Neural progenitor cell (in vitro differentiated cells): Measurements from ENCODE around the gene TIAM2. TPM values are rescaled to one million over a fixed set of nuclear protein-coding genes. Genes with fewer than 3 reads are reported as not detected.
A peak's percentile ranks its signal among the peaks of the same experiment; 100 is the strongest.

Source experiments
- DNase-seq: peaks from one replicate; pipeline ENCODE4 v3.0.0-alpha.2; 2016; ENCODE audit warnings: low spot score
- H2AFZ ChIP-seq: fragments of 200-600 bp; sonication (generic); replicated peaks from 2 replicates; pipeline ENCODE4 v1.6.1; 2016; ENCODE audit warnings: antibody characterized with exemption
- H3F3A ChIP-seq: fragments of 200-600 bp; sonication (generic); 2 replicates; pipeline ENCODE4 v1.6.1; 2016; ENCODE audit warnings: antibody characterized with exemption, low read depth
- H3K27ac ChIP-seq: fragments of 200-600 bp; sonication (generic); 2 replicates; pipeline ENCODE4 v1.5.1; 2016; ENCODE audit warnings: mild to moderate bottlenecking
- H3K27me3 ChIP-seq: fragments of 200-600 bp; sonication (generic); 2 replicates; pipeline ENCODE4 v1.6.1; 2016; ENCODE audit warnings: mild to moderate bottlenecking, moderate library complexity
- H3K36me3 ChIP-seq: fragments of 200-600 bp; sonication (generic); 2 replicates; pipeline ENCODE4 v1.5.1; 2016
- H3K4me1 ChIP-seq: fragments of 200-600 bp; sonication (generic); 2 replicates; pipeline ENCODE4 v1.6.1; 2016; ENCODE audit warnings: mixed run types
- H3K4me2 ChIP-seq: fragments of 200-600 bp; sonication (generic); 2 replicates; pipeline ENCODE4 v1.6.1; 2016
- H3K4me3 ChIP-seq: fragments of 200-600 bp; sonication (generic); 2 replicates; pipeline ENCODE4 v1.5.1; 2016
- H3K79me2 ChIP-seq: fragments of 200-600 bp; sonication (generic); 2 replicates; pipeline ENCODE4 v1.6.1; 2016; ENCODE audit warnings: low read depth
- H3K9ac ChIP-seq: fragments of 200-600 bp; sonication (generic); 2 replicates; pipeline ENCODE4 v1.6.1; 2016
- H3K9me3 ChIP-seq: fragments of 200-600 bp; sonication (generic); 2 replicates; pipeline ENCODE4 v1.5.1; 2016; ENCODE audit warnings: low read depth
- H4K20me1 ChIP-seq: fragments of 200-600 bp; sonication (generic); 2 replicates; pipeline ENCODE4 v1.6.1; 2016; ENCODE audit warnings: low read depth
- H3K27ac Mint-ChIP-seq: 3 replicates; pipeline ENCODE4 v1.8.0; 2021; ENCODE audit warnings: mixed read lengths
- H3K27me3 Mint-ChIP-seq: 2 replicates; pipeline ENCODE4 v1.8.0; 2022; ENCODE audit warnings: low read depth, mild to moderate bottlenecking, inconsistent platforms, moderate library complexity, mixed read lengths; ENCODE audit not compliant: insufficient read depth
- H3K36me3 Mint-ChIP-seq: 3 replicates; pipeline ENCODE4 v1.8.0; 2021; ENCODE audit warnings: mixed read lengths
- H3K4me1 Mint-ChIP-seq: 3 replicates; pipeline ENCODE4 v1.8.0; 2021; ENCODE audit warnings: mixed read lengths
- H3K4me3 Mint-ChIP-seq: 3 replicates; pipeline ENCODE4 v1.8.0; 2021; ENCODE audit warnings: mild to moderate bottlenecking, moderate library complexity, mixed read lengths
- H3K9me3 Mint-ChIP-seq: 3 replicates; pipeline ENCODE4 v1.8.0; 2020; ENCODE audit warnings: mixed read lengths
- CTCF ChIP-seq: fragments of 200-600 bp; sonication (generic); IDR thresholded peaks from 2 replicates; pipeline ENCODE4 v1.5.1; 2017; ENCODE audit warnings: antibody characterized with exemption, mild to moderate bottlenecking
- EZH2 ChIP-seq: fragments of 200-600 bp; sonication (generic); IDR thresholded peaks from 2 replicates; pipeline ENCODE4 v1.6.1; 2017; ENCODE audit warnings: antibody characterized with exemption, mild to moderate bottlenecking, moderate library complexity
- EZH2phosphoT487 ChIP-seq: fragments of 200-600 bp; sonication (generic); IDR thresholded peaks from 2 replicates; pipeline ENCODE4 v1.6.1; 2017; ENCODE audit warnings: antibody characterized with exemption
- total RNA-seq: library from RNA; depleted of rRNA; stranded (reverse); fragments of >200 nt; gene quantifications from 2 replicates; pipeline ENCODE4 v1.2.3, GENCODE V29; 2015; ENCODE audit warnings: low replicate concordance

Gene TIAM2
- total RNA-seq, 1 donor from 2014 or later = 22.8 TPM

GRCh38 chr6:154984146-154984545 is 11.0 kb upstream of the TIAM2 start:
- Mint-ChIP-seq H3K9me3 (peaks cover 5% of the 10 kb centered on the region), H3K4me3 (no peak overlapping the region), H3K4me1 (peaks cover 19% of the 10 kb centered on the region), H3K27ac (no peak overlapping the region), H3K27me3 (no peaks in the 10 kb centered on the region), H3K36me3 (peaks cover 8% of the 10 kb centered on the region)
- Histone ChIP-seq H3K79me2 (no peaks in the 10 kb centered on the region), H3K4me3 (no peak overlapping the region), H3K9ac (no peak overlapping the region), H2AFZ (no peak overlapping the region), H3F3A (peaks cover 3% of the 10 kb centered on the region), H3K4me1 (peaks cover 2% of the 10 kb centered on the region), H3K36me3 (no peaks in the 10 kb centered on the region), H3K9me3 (no peaks in the 10 kb centered on the region), H3K4me2 (no peak overlapping the region), H3K27me3 (no peaks in the 10 kb centered on the region), H4K20me1 (no peaks in the 10 kb centered on the region), H3K27ac (no peak overlapping the region)
- no peak for DNase-seq
- TF ChIP-seq CTCF (no peak), EZH2phosphoT487 (no peak), EZH2 (no peak)

GRCh38 chr6:154986787-154987235 is 8.3 kb upstream of the TIAM2 start:
- no peaks in the 10 kb centered on the region for H3K27me3 ChIP-seq
- H4K20me1 ChIP-seq = no peaks in the 10 kb centered on the region
- Mint-ChIP-seq H3K27me3 (peaks cover 3% of the 10 kb centered on the region), H3K4me1 (peaks cover 9% of the 10 kb centered on the region), H3K9me3 (peaks cover 5% of the 10 kb centered on the region), H3K27ac (no peak overlapping the region), H3K4me3 (no peak overlapping the region), H3K36me3 (peaks cover 9% of the 10 kb centered on the region)
- no peak for DNase-seq
- H2AFZ ChIP-seq = no peak overlapping the region
- H3K36me3 ChIP-seq = no peaks in the 10 kb centered on the region
- no peak overlapping the region for H3K4me2 ChIP-seq
- H3K27ac ChIP-seq = no peak overlapping the region
- no peak for TF ChIP-seq EZH2phosphoT487
- TF ChIP-seq CTCF = no peak
- TF ChIP-seq EZH2 = no peak
- H3F3A ChIP-seq = peaks cover 6% of the 10 kb centered on the region
- H3K4me1 ChIP-seq = peaks cover 7% of the 10 kb centered on the region
- H3K9ac ChIP-seq = no peak overlapping the region
- H3K4me3 ChIP-seq = no peak overlapping the region
- H3K9me3 ChIP-seq = no peaks in the 10 kb centered on the region
- H3K79me2 ChIP-seq = no peaks in the 10 kb centered on the region

GRCh38 chr6:154989448-154989847 is 5.7 kb upstream of the TIAM2 start:
- H3K27me3 ChIP-seq = peaks cover 7% of the 10 kb centered on the region
- peaks cover 9% of the 10 kb centered on the region for H3K36me3 Mint-ChIP-seq
- H4K20me1 ChIP-seq = no peaks in the 10 kb centered on the region
- H3K79me2 ChIP-seq = no peaks in the 10 kb centered on the region
- peaks cover 5% of the 10 kb centered on the region for H3K9me3 Mint-ChIP-seq
- no peak overlapping the region for H3K9ac ChIP-seq
- H3K4me1 Mint-ChIP-seq = no peaks in the 10 kb centered on the region
- peaks cover 5% of the 10 kb centered on the region for H3K27me3 Mint-ChIP-seq
- H2AFZ ChIP-seq = no peak overlapping the region
- H3K4me2 ChIP-seq = no peak overlapping the region
- peaks cover 7% of the 10 kb centered on the region for H3K4me1 ChIP-seq
- no peak overlapping the region for H3K4me3 ChIP-seq
- no peak overlapping the region for H3K27ac Mint-ChIP-seq
- DNase-seq = peak; percentile 29
- no peaks in the 10 kb centered on the region for H3K9me3 ChIP-seq
- no peak overlapping the region for H3K4me3 Mint-ChIP-seq
- H3K27ac ChIP-seq = no peak overlapping the region
- H3F3A ChIP-seq = peaks cover 13% of the 10 kb centered on the region
- H3K36me3 ChIP-seq = no peaks in the 10 kb centered on the region
- no peak for TF ChIP-seq EZH2
- TF ChIP-seq CTCF = no peak
- TF ChIP-seq EZH2phosphoT487 = no peak
